Heart right ventricle (tissue), 16 donors: Measurements from ENCODE around the gene UBA5. TPM values are rescaled to one million over a fixed set of nuclear protein-coding genes. Genes with fewer than 3 reads are reported as not detected.
"Not testable (repeated sequence)": the region's sequence is repeated elsewhere in the genome, so short reads cannot be mapped to it uniquely, and the experiment has no call there.

Experiments used
- ATAC-seq, 8 donors: fragments of 200-7000 bp; cut with Tn5 transposase; one replicate each; pipeline ENCODE4 v1.9.1; 2020; ENCODE audit warnings: mild to moderate bottlenecking in 8 of 8, moderate library complexity in 8 of 8, moderate number of reproducible peaks in 1 of 8
- DNase-seq, 2 donors: peaks; one replicate each; pipeline ENCODE4 v3.0.0-alpha.2; 2020
- H3K27ac ChIP-seq, 10 donors: fragments of 200-600 bp; sonication (generic) in 2 of 10; one replicate each; pipeline versions ENCODE4 v1.5.0 to v1.8.0; 2020 to 2022; ENCODE audit warnings: mild to moderate bottlenecking in 3 of 10
- H3K27me3 ChIP-seq, 7 donors: fragments of 200-600 bp; one replicate each; pipeline ENCODE4 v1.8.0; 2021 to 2022; ENCODE audit warnings: mild to moderate bottlenecking in 2 of 7
- H3K36me3 ChIP-seq, 9 donors: fragments of 200-600 bp; sonication (generic) in 1 of 9; one replicate each; pipeline versions ENCODE4 v1.5.0 to v1.8.0; 2020 to 2022; ENCODE audit warnings: mild to moderate bottlenecking in 2 of 9
- H3K4me1 ChIP-seq, 9 donors: fragments of 200-600 bp; sonication (generic) in 1 of 9; one replicate each; pipeline versions ENCODE4 v1.5.0 to v1.8.0; 2020 to 2022; ENCODE audit warnings: mild to moderate bottlenecking in 4 of 9
- H3K4me3 ChIP-seq, 10 donors: fragments of 200-600 bp; sonication (generic) in 2 of 10; one replicate each; pipeline versions ENCODE4 v1.5.0 to v1.8.0; 2020 to 2022; ENCODE audit warnings: mild to moderate bottlenecking in 7 of 10, moderate library complexity in 2 of 10
- H3K9me3 ChIP-seq, 11 donors: fragments of 200-600 bp in 10 of 11; sonication (generic) in 2 of 11; one replicate each; pipeline versions ENCODE4 v1.5.0 to v1.8.0; 2013 to 2022; ENCODE audit warnings: mild to moderate bottlenecking in 2 of 11, control low read depth in 1 of 11, moderate library complexity in 1 of 11
- WGBS, 2 donors: extraction: QIAGEN DNeasy Blood & Tissue Kit; methylation state at CpG; one replicate each; pipeline ENCODE4 v1.1.7; 2013; ENCODE audit warnings: inconsistent platforms in 1 of 2; 5-methylcytosine and 5-hydroxymethylcytosine counted together
- intact Hi-C, 10 donors: fragments of 100-400 bp; cut with DNase I; formaldehyde crosslinking; loops; one replicate each; pipeline versions ENCODE4 v1.11.1 to v1.14.2; 2022
- polyA plus RNA-seq, 2 donors: library from polyadenylated mRNA; stranded (reverse); fragments of 200-250 nt; gene quantifications; one replicate each; pipeline ENCODE4 v1.2.3, GENCODE V29; 2013
- total RNA-seq, 10 donors: library from RNA; stranded (reverse); fragmentation: NEBNext Ultra II Directional in 3 of 10; extraction: Animal tissue kit (Norgen Biotek cat#: 25700) in 3 of 10; gene quantifications; one replicate each; pipeline versions ENCODE4 v1.2.1 to v1.2.4, GENCODE V29; 2021 to 2023
- TF ChIP-seq, protein P1 (sequence below), 9 donors: fragments of 200-600 bp; sonication (generic) in 2 of 9; IDR thresholded peaks; one replicate each; pipeline versions ENCODE4 v1.5.0 to v1.8.0; 2021 to 2022; ENCODE audit warnings: antibody characterized with exemption in 9 of 9, mild to moderate bottlenecking in 5 of 9, moderate library complexity in 1 of 9
- donor health status: Arrhythmogenic right ventricular cardiomyopathy.
- donor health status: ischemic (EF 13 %, LVEDD 7.1; RV severe dilation, severe dysfunction).
- donor health status: healthy with polysubstance abuse.
- donor health status: DM: no; HTN: yes; CAD: no.
- donor health status: DM: no; HTN: no; CAD: no.
- donor health status: ischemic (EF 25% LVEDD 6.9; RV normal size, moderate dysfunction).
- donor health status: ischemic (EF 25% LVEDD 5.7; RV mildly dilated, moderate dysfunction).
- donor health status: healthy.
- donor health status: DM: yes; HTN: yes; CAD: no.
- donor health status: Ischemic cardiomyopathy.
- donor health status: ischemic (EF 35%, LVEDD 5.7; RV mildly dilated, moderate dysfunction).
- donor health status: nonischemic (EF 11% LVEDD 7.7; RV severe dilation, severe dysfunction).
- donor health status: DM: yes; HTN: yes; CAD: no.
- donor health status: PGD.
- donor health status: ischemic (EF 29% LVEDD 5.4; RV normal size, mild dysfunction).
- donor health status: nonischemic (EF 23%, LVEDD 6.1; RV moderate dilation, normal function).

UBA5 gene
- total and polyA plus RNA-seq, 12 donors: 29.8 to 43.1 (median 37.6) TPM

GRCh38 chr3:132630612-132631011 lies 29.5 kb upstream of the UBA5 start:
- ATAC-seq (no peak), DNase-seq (no peak)
- no peak overlapping the region for H3K4me3 ChIP-seq
- WGBS, 2 donors: 98% methylated on average over 7 of the region's 7 CpGs
- peaks cover 0 to 75% (median 26%) of the 10 kb centered on the region in 9 donors for H3K36me3 ChIP-seq
- peak overlapping the region in 1 of 10 donors; percentile 37 for H3K27ac ChIP-seq
- H3K4me1 ChIP-seq: peaks cover 0 to 5% (median 0%) of the 10 kb centered on the region in 9 donors
- TF ChIP-seq, protein P1, sequence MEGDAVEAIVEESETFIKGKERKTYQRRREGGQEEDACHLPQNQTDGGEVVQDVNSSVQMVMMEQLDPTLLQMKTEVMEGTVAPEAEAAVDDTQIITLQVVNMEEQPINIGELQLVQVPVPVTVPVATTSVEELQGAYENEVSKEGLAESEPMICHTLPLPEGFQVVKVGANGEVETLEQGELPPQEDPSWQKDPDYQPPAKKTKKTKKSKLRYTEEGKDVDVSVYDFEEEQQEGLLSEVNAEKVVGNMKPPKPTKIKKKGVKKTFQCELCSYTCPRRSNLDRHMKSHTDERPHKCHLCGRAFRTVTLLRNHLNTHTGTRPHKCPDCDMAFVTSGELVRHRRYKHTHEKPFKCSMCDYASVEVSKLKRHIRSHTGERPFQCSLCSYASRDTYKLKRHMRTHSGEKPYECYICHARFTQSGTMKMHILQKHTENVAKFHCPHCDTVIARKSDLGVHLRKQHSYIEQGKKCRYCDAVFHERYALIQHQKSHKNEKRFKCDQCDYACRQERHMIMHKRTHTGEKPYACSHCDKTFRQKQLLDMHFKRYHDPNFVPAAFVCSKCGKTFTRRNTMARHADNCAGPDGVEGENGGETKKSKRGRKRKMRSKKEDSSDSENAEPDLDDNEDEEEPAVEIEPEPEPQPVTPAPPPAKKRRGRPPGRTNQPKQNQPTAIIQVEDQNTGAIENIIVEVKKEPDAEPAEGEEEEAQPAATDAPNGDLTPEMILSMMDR (IDR thresholded peaks at IDR 0.05): no peak
- no peaks in the 10 kb centered on the region for H3K27me3 ChIP-seq
- intact Hi-C loops: no loop called here
- H3K9me3 ChIP-seq: no peaks in the 10 kb centered on the region

- no peak overlapping the region for H3K4me3 ChIP-seq
- H3K27me3 ChIP-seq: no peaks in the 10 kb centered on the region
- H3K27ac ChIP-seq: peak overlapping the region in 2 of 10 donors; percentile 38 to 44
- H3K36me3 ChIP-seq: peaks cover 0 to 73% (median 9%) of the 10 kb centered on the region in 9 donors
- TF ChIP-seq, protein P1 (IDR thresholded peaks at IDR 0.05): no peak
- intact Hi-C loops: loop anchor here in 1 of 10 donors (2.0 kb wide), 1 partner anchor 100 kb away; no protein-coding TSS in a partner anchor
- no peaks in the 10 kb centered on the region for H3K9me3 ChIP-seq
- peaks cover 0 to 8% (median 0%) of the 10 kb centered on the region in 9 donors for H3K4me1 ChIP-seq
- DNase-seq: no peak
- ATAC-seq: peak; percentile 63 to 96 (median 84)
Observed at GRCh38 chr3:132635052-132635451, 25.1 kb upstream of the UBA5 start.

- DNase-seq (no peak), ATAC-seq (no peak)
- Histone ChIP-seq H3K9me3 (no peaks in the 10 kb centered on the region), H3K36me3 (peaks cover 0 to 72% (median 9%) of the 10 kb centered on the region in 9 donors), H3K27me3 (no peaks in the 10 kb centered on the region), H3K27ac (no peak overlapping the region), H3K4me1 (peaks cover 0 to 8% (median 0%) of the 10 kb centered on the region in 9 donors), H3K4me3 (no peak overlapping the region)
- 52 to 72% methylated on average over 1 of the region's 1 CpG for WGBS, 2 donors
- TF ChIP-seq, protein P1 (IDR thresholded peaks at IDR 0.05): no peak
- intact Hi-C loops: no loop called here
Observed at GRCh38 chr3:132637590-132637989, 22.5 kb upstream of the UBA5 start.

- Histone ChIP-seq H3K27ac (no peak overlapping the region), H3K4me3 (no peak overlapping the region), H3K9me3 (no peaks in the 10 kb centered on the region), H3K36me3 (peaks cover 0 to 76% (median 9%) of the 10 kb centered on the region in 9 donors), H3K27me3 (no peaks in the 10 kb centered on the region), H3K4me1 (peaks cover 0 to 8% (median 0%) of the 10 kb centered on the region in 9 donors)
- no peak for DNase-seq
- no peak for ATAC-seq
- TF ChIP-seq, protein P1 (IDR thresholded peaks at IDR 0.05): no peak
- intact Hi-C loops: no loop called here
Observed at GRCh38 chr3:132638706-132639105, 21.4 kb upstream of the UBA5 start.

GRCh38 chr3:132641427-132641826 lies 18.7 kb upstream of the UBA5 start:
- peaks cover 0 to 67% (median 9%) of the 10 kb centered on the region in 9 donors for H3K36me3 ChIP-seq

More at GRCh38 chr3:132641427-132641826, 18.7 kb upstream of the UBA5 start:
- H3K27me3 ChIP-seq, H3K4me3 ChIP-seq, H3K4me1 ChIP-seq, H3K27ac ChIP-seq, ATAC-seq, DNase-seq, H3K9me3 ChIP-seq: not testable (repeated sequence)
- intact Hi-C loops: loop anchor here in 3 of 10 donors (5.0 to 10.0 kb wide), 2 partner anchors 104 to 287 kb away; no protein-coding TSS in a partner anchor
- 85 to 90% methylated on average over 2 of the region's 2 CpGs for WGBS, 2 donors
